ENCODE data around the gene MRPS5. TPM values are rescaled to one million over a fixed set of nuclear protein-coding genes. Genes with fewer than 3 reads are reported as not detected.

MRPS5 gene
- total RNA-seq, 1 donor from 2014 or later = 43.3 TPM

- no peaks in the 10 kb centered on the region for H3K27me3 Mint-ChIP-seq (ENCODE audit: unreplicated experiment)
- H3K9me3 Mint-ChIP-seq (ENCODE audit: unreplicated experiment) = peaks cover 65% of the 10 kb centered on the region
- H3K36me3 Mint-ChIP-seq (ENCODE audit: unreplicated experiment) = peaks cover 31% of the 10 kb centered on the region
- no peak overlapping the region for H3K27ac Mint-ChIP-seq (ENCODE audit: unreplicated experiment)
- DNase-seq (ENCODE audit: extremely low spot score, unreplicated experiment) = no peak
- H3K4me1 Mint-ChIP-seq (ENCODE audit: unreplicated experiment) = no peaks in the 10 kb centered on the region
- no peak overlapping the region for H3K4me3 Mint-ChIP-seq (ENCODE audit: unreplicated experiment)
- no peak for TF ChIP-seq CTCF (IDR thresholded peaks at IDR 0.05)
These were observed 17.1 kb upstream of the MRPS5 start for GRCh38 chr2:95138702-95139101.

DNA sequence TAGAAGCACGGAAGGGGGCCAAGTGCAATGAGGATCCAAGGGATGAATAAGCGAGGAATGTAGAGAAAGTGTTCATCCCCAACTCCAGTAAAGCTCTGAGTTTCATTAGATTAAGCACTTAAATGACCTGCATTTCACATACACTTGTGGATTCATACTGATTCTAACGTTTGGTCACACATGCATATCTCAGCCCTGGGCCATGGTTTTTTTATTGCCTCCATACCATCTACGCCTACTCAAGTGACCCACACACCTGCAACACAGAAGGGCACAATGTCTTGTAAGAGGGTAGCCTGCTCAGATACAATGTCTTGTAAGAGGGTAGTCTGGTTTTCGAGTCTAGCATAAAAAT lies 566 bp upstream of the MRPS5 start:
- DNase-seq (ENCODE audit: extremely low spot score, unreplicated experiment) = no peak
- H3K36me3 Mint-ChIP-seq (ENCODE audit: unreplicated experiment) = peaks cover 7% of the 10 kb centered on the region
- peak overlapping the region; percentile 93 for H3K27ac Mint-ChIP-seq (ENCODE audit: unreplicated experiment)

DNA sequence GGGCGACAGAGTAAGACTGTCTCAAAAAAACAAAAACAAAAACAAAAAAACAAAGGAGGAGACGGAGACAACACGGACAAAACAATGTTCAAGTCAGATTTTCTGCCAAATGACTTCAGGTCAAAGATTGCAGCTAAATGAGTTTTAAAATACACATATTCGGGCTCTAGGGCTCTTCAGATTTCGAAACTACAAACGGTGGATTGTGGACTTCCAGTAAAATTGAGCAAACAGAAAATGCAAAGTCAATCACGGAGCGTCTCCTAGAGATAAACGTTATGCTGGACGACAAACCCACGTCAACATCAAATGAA lies 558 bp downstream of the MRPS5 start:
- no peak for TF ChIP-seq CTCF (IDR thresholded peaks at IDR 0.05)

More for the DNA sequence above, 566 bp upstream of the MRPS5 start:
- Mint-ChIP-seq H3K27me3 (ENCODE audit: unreplicated experiment) (no peaks in the 10 kb centered on the region), H3K9me3 (ENCODE audit: unreplicated experiment) (no peaks in the 10 kb centered on the region), H3K4me1 (ENCODE audit: unreplicated experiment) (peaks cover 32% of the 10 kb centered on the region), H3K4me3 (ENCODE audit: unreplicated experiment) (peak overlapping the region; percentile 95)
- TF ChIP-seq CTCF (IDR thresholded peaks at IDR 0.05) = no peak

GRCh38 chr2:95115418-95115817 lies 6.2 kb downstream of the MRPS5 start:
- Mint-ChIP-seq H3K27ac (ENCODE audit: unreplicated experiment) (no peak overlapping the region), H3K36me3 (ENCODE audit: unreplicated experiment) (peaks cover 22% of the 10 kb centered on the region), H3K4me3 (ENCODE audit: unreplicated experiment) (no peak overlapping the region), H3K27me3 (ENCODE audit: unreplicated experiment) (no peaks in the 10 kb centered on the region), H3K9me3 (ENCODE audit: unreplicated experiment) (no peaks in the 10 kb centered on the region), H3K4me1 (ENCODE audit: unreplicated experiment) (peaks cover 24% of the 10 kb centered on the region)
- no peak for DNase-seq (ENCODE audit: extremely low spot score, unreplicated experiment)
- peak; percentile 84 for TF ChIP-seq CTCF (IDR thresholded peaks at IDR 0.05)

More for the DNA sequence above, 558 bp downstream of the MRPS5 start:
- peak overlapping the region; percentile 93 for H3K27ac Mint-ChIP-seq (ENCODE audit: unreplicated experiment)
- H3K4me3 Mint-ChIP-seq (ENCODE audit: unreplicated experiment) = peak overlapping the region; percentile 95
- peaks cover 32% of the 10 kb centered on the region for H3K4me1 Mint-ChIP-seq (ENCODE audit: unreplicated experiment)
- no peaks in the 10 kb centered on the region for H3K9me3 Mint-ChIP-seq (ENCODE audit: unreplicated experiment)
- peaks cover 8% of the 10 kb centered on the region for H3K36me3 Mint-ChIP-seq (ENCODE audit: unreplicated experiment)
- no peaks in the 10 kb centered on the region for H3K27me3 Mint-ChIP-seq (ENCODE audit: unreplicated experiment)
- DNase-seq (ENCODE audit: extremely low spot score, unreplicated experiment) = no peak

- Mint-ChIP-seq H3K27ac (ENCODE audit: unreplicated experiment) (no peak overlapping the region), H3K36me3 (ENCODE audit: unreplicated experiment) (peaks cover 31% of the 10 kb centered on the region), H3K4me1 (ENCODE audit: unreplicated experiment) (peaks cover 8% of the 10 kb centered on the region), H3K27me3 (ENCODE audit: unreplicated experiment) (no peaks in the 10 kb centered on the region), H3K9me3 (ENCODE audit: unreplicated experiment) (no peaks in the 10 kb centered on the region), H3K4me3 (ENCODE audit: unreplicated experiment) (no peak overlapping the region)
- DNase-seq (ENCODE audit: extremely low spot score, unreplicated experiment) = no peak
- TF ChIP-seq CTCF (IDR thresholded peaks at IDR 0.05) = no peak
These were observed 8.1 kb downstream of the MRPS5 start for GRCh38 chr2:95113464-95113863.
